ENCODE results near the gene DENND4A.

DNA sequence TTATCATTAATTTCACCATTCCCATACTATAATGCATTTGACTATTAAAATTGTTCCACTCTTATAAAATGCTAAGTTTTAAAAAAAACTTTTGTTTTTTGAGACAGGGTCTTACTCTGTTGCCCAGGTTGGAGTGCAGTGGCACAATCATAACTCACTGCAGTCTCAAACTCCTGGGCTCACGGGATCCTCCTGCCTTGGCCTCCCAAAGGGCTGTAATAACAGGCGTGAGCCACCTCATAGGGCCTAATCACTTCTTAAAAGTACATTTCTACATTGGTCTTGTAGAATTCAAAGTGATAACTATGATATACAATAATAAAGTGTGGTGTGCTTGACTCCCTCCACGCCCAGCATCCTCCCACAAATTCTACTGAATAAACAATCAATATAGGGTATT, 3.0 kb downstream of the DENND4A start:
- TF ChIP-seq, protein P1, sequence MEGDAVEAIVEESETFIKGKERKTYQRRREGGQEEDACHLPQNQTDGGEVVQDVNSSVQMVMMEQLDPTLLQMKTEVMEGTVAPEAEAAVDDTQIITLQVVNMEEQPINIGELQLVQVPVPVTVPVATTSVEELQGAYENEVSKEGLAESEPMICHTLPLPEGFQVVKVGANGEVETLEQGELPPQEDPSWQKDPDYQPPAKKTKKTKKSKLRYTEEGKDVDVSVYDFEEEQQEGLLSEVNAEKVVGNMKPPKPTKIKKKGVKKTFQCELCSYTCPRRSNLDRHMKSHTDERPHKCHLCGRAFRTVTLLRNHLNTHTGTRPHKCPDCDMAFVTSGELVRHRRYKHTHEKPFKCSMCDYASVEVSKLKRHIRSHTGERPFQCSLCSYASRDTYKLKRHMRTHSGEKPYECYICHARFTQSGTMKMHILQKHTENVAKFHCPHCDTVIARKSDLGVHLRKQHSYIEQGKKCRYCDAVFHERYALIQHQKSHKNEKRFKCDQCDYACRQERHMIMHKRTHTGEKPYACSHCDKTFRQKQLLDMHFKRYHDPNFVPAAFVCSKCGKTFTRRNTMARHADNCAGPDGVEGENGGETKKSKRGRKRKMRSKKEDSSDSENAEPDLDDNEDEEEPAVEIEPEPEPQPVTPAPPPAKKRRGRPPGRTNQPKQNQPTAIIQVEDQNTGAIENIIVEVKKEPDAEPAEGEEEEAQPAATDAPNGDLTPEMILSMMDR (conservative IDR thresholded peaks at IDR 0.05; ENCODE audit: low read depth, low read length), result no peak
- TF ChIP-seq POLR2A (IDR thresholded peaks at IDR 0.05; ENCODE audit: low read depth, low read length) (no peak), MAZ (IDR thresholded peaks at IDR 0.05; ENCODE audit: borderline replicate concordance, low read depth, low read length) (no peak), SMC3 (IDR thresholded peaks at IDR 0.05; ENCODE audit: low read depth, low read length) (no peak), RAD21 (IDR thresholded peaks at IDR 0.05; ENCODE audit: low read length) (no peak), RFX5 (IDR thresholded peaks at IDR 0.05; ENCODE audit: low read depth, low read length) (no peak), MAFK (IDR thresholded peaks at IDR 0.05; ENCODE audit: low read depth, low read length) (no peak), MXI1 (IDR thresholded peaks at IDR 0.05; ENCODE audit: borderline replicate concordance, low read depth, low read length) (no peak), NFE2L2 (IDR thresholded peaks at IDR 0.05; ENCODE audit: low read depth, low read length) (no peak)
- TF ChIP-seq, protein P2, sequence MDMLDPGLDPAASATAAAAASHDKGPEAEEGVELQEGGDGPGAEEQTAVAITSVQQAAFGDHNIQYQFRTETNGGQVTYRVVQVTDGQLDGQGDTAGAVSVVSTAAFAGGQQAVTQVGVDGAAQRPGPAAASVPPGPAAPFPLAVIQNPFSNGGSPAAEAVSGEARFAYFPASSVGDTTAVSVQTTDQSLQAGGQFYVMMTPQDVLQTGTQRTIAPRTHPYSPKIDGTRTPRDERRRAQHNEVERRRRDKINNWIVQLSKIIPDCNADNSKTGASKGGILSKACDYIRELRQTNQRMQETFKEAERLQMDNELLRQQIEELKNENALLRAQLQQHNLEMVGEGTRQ (IDR thresholded peaks at IDR 0.05; ENCODE audit: low read depth, low read length), result no peak
